Activated T-helper 9 cell treated with anti-CD3 and anti-CD28 coated beads, Interleukin-2, amount 50 U/mL, for 16 hours (primary cell): ENCODE data around the gene BOC.

Experiments used
- DNase-seq: peaks from one replicate; pipeline ENCODE4 v3.0.0-alpha.2; 2020; ENCODE audit warnings: low read depth

BOC gene

GRCh38 chr3:113226491-113226890 is 15.1 kb downstream of the BOC start:
- no peak for DNase-seq

- no peak for DNase-seq
Measured at GRCh38 chr3:113227146-113227545, 15.8 kb downstream of the BOC start.

- no peak for DNase-seq
Measured at GRCh38 chr3:113228498-113229286, 17.3 kb downstream of the BOC start.

- DNase-seq = no peak
Measured at GRCh38 chr3:113231391-113231790, 20.0 kb downstream of the BOC start.

GRCh38 chr3:113231827-113232253 is 20.5 kb downstream of the BOC start:
- DNase-seq = no peak

GRCh38 chr3:113232342-113232741 is 21.0 kb downstream of the BOC start:
- DNase-seq = no peak

- DNase-seq = no peak
Measured at GRCh38 chr3:113233497-113233896, 22.1 kb downstream of the BOC start.

- DNase-seq = no peak
Measured at GRCh38 chr3:113234028-113234427, 22.7 kb downstream of the BOC start.

- DNase-seq = no peak
Measured at GRCh38 chr3:113234688-113235260, 23.4 kb downstream of the BOC start.

GRCh38 chr3:113238503-113238902 is 27.1 kb downstream of the BOC start:
- no peak for DNase-seq

GRCh38 chr3:113240841-113241240 is 29.5 kb downstream of the BOC start:
- DNase-seq = no peak

- no peak for DNase-seq
Measured at GRCh38 chr3:113241292-113242095, 30.1 kb downstream of the BOC start.

GRCh38 chr3:113242096-113242581 is 30.8 kb downstream of the BOC start:
- DNase-seq = no peak

- DNase-seq = no peak
Measured at GRCh38 chr3:113243071-113243470, 31.7 kb downstream of the BOC start.

- DNase-seq = no peak
Measured at GRCh38 chr3:113243846-113244245, 32.5 kb downstream of the BOC start.

- DNase-seq = no peak
Measured at GRCh38 chr3:113245761-113246161, 34.4 kb downstream of the BOC start.

GRCh38 chr3:113247068-113247467 is 35.7 kb downstream of the BOC start:
- DNase-seq = no peak

- DNase-seq = no peak
Measured at GRCh38 chr3:113247675-113248458, 36.5 kb downstream of the BOC start.

- DNase-seq = no peak
Measured at GRCh38 chr3:113249111-113249510, 37.8 kb downstream of the BOC start.

GRCh38 chr3:113249601-113250000 is 38.2 kb downstream of the BOC start:
- no peak for DNase-seq

- no peak for DNase-seq
Measured at GRCh38 chr3:113250566-113250965, 39.2 kb downstream of the BOC start.

- no peak for DNase-seq
Measured at GRCh38 chr3:113251817-113252216, 40.5 kb downstream of the BOC start.
